HT-29 (cell line): ENCODE results near the gene AGT. TPM values are rescaled to one million over a fixed set of nuclear protein-coding genes. Genes with fewer than 3 reads are reported as not detected.

Source experiments
- total RNA-seq: library from RNA; depleted of rRNA; stranded (reverse); fragments of >200 nt; shearing (Covaris generic); gene quantifications from 2 replicates; pipeline ENCODE4 v1.2.3, GENCODE V29; 2014; rRNA removed

The AGT gene
- total RNA-seq, 1 experiment from 2014 or later, result 1.5 TPM

Other genes starting within 250 kb of the AGT start
- gene COG2, start 71.6 kb downstream of the AGT start, total RNA-seq, result 15.8 and 18.6 TPM in 2 replicates
- gene CAPN9, start 33.3 kb upstream of the AGT start, total RNA-seq, result 1.2 and 1.8 TPM in 2 replicates
- 29.7 and 35.0 TPM in 2 replicates for gene C1orf198, start 154.4 kb upstream of the AGT start, total RNA-seq